CD4-positive, alpha-beta T cell treated with Interleukin-6 at 100 ng/mL for 8 hours (primary cell): ENCODE measurements around the gene PTCHD4.

Experiments
- DNase-seq: peaks from one replicate; pipeline ENCODE4 v3.0.0-alpha.2; 2020; ENCODE audit warnings: mixed read lengths, low spot score

PTCHD4 gene

DNA sequence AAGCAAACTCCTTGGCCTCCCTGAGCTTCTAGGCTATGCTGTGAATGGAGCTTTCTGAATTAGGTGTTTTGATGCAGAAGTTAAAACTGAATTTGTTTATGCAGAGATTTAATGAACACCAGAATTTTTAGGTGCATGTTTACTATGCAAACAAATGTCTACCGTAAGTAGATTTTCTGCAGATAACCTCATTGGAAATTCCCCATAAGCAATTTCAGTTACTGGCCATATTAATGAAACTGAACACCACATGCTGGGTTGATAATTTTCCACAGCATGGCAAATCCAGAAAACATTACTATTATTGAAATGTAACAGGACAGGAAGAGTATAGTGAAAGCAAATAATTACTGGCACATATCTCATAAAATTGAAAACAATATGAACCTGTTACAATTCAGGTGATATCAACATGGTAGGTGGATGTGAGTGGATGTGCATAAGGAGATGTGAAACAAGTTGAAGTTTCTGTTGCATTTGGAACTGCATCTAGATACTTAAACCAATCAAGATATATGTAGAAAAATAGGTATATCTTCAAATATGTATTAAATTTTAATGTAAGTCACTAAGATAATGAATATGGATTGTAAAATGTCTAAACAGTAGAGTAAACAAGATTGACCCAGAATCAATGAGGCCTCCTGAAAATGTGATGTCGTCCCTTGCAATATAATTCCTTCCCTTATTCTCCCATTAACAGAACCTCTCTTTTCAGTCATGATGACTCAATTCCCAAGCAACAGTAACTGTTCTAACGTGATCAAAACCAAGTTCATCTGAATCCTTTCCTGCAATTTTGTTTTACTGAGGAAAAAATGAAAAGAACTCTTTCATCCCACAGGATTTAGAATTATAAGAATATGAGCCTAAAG lies 11.0 kb downstream of the PTCHD4 start:
- DNase-seq, result no peak

DNA sequence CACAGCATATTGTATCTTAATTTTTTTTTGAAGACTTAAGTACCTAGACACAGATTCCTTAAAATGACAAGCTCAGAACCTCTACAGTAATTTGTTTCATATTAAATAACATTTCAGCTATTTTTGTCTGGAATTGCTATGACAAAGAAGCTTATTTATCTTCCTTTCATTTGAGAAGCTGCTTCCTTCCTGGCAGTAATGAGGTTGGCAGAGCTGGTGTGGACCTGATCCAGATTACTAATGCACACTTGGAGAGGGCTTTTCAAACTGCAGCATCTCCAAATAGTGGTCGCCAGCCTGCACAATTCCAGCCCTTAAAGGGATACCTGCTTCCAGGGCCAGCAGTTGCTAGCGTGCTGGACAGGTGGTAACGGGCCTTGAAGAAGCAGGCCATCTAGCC lies 12.1 kb downstream of the PTCHD4 start:
- DNase-seq, result no peak

DNA sequence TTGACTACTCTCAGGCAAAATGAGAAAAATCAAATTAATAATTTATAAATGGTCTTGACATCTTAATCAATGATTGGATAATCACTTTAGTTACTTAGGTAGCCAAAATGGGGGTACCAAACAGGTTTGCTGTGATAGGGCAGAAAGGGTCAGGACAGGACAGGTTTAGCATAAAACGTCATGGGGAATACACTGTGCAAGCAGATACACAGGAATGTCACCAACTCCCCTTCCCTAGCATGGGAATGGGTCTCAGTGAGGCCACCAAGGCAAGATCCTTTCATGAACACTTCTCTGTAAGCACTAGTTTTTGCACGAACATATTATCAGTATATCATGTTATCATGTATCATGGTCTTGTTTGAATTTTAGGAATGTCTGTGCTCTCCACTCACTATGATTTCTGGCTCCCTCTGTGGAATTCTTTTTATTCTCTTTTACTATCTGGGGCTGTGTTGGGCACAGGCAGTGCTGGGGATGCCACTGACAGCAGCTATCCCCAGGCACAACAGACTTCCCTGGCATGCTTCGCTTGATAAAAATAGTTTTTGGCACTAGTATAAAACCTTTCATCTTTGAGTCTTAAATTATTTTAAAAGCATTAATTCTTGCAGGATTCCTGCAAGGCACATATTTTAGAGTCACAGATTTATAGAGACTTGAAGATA lies 18.3 kb downstream of the PTCHD4 start:
- no peak for DNase-seq

DNA sequence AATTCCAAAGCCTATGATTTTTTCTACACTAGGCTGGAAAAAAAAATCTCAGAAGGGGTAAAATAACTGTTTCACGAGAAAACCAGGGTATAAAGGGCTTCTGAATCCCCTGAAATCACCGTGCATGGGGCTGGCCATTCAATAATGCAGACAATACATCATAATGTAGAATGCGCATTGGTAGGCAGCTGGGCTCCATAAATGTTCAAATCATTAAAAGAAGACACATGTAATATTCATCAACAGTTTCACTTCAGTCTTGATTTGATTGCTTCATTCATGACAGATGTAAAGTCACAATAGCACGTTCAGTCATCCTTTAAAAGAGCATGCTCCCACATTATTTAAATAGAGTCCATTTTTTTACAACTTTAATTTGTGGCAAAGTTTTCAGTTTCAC lies 20.5 kb downstream of the PTCHD4 start:
- no peak for DNase-seq

DNA sequence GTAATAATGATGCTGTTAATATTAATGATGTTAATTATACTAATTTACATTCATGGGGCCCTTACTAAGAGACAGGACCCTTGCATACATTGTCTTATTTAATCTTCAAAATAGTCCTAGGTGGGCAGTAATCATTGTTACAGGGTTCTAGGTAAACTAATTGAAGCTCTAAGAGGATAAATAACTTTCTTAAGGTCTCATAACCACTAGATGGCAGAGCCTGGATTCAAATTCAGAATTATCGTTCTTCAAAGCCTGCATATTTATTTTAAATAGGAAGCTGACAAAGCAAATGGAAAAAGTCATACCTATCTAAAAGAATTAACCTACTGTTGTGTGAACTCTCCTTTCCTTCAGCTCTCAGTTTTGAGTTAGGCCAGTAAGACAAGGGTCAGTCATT lies 23.5 kb downstream of the PTCHD4 start:
- no peak for DNase-seq

DNA sequence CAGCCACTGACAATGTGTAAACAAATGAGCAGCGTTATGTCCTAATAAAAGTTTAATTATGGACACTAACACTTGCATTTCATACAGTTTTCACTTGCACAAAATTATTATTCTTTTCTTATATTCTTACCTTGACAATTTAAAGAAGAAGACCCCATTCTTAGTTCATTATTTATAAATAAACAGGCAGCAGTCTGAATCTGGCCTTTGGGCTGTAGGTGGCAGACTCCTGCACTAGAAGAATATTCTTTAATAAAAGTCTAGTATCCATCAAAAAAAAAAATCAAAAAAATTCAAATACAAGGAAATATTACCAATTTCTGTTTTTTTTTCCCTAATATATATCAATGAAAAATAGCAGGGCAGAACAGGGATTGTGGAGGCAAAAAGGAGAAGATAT lies 24.8 kb downstream of the PTCHD4 start:
- no peak for DNase-seq

DNA sequence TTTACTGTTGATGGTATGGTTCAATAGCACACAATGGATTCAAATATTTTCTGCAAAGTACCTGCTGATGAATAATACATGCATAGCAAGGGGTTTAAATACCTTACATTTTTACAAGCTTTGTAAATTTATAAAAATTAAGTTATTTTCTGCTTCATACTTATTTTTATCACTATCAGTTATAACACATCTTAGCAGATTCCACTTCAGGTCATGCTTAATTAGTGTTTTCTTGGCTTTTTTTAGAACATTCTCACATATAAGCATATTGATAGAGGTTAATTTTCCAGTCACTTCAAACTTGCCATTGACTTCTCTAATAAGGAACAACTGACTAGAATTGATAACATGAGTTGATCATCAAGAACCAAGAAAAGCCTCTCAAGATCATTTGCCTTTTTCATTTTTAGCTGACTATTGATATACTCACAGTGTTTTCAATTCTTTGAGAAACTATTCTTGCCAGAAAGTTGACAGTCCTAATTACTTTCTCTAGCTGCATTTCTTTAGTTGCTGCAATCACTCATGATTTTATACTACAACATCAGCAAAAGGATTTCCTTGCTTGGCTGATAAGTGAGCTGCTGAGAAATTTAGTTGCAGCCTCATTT lies 25.8 kb downstream of the PTCHD4 start:
- no peak for DNase-seq

DNA sequence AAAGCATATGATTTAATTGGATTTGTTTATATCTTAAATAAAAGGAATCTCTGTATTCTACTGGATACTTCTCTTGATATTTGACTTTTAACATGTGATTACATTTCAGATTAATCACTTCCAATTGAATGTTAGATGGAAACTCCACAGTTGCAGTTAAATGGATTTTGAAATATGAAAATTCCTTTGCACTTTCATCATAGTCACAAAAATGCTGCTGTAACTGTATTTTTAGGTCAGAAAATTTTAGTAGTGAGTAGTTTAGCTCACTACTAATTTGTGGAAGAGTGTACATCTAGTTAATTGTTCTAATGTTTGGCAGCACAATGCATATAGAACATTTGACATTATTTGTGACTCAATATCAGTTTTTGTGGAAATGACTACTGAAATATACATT lies 26.8 kb downstream of the PTCHD4 start:
- no peak for DNase-seq

DNA sequence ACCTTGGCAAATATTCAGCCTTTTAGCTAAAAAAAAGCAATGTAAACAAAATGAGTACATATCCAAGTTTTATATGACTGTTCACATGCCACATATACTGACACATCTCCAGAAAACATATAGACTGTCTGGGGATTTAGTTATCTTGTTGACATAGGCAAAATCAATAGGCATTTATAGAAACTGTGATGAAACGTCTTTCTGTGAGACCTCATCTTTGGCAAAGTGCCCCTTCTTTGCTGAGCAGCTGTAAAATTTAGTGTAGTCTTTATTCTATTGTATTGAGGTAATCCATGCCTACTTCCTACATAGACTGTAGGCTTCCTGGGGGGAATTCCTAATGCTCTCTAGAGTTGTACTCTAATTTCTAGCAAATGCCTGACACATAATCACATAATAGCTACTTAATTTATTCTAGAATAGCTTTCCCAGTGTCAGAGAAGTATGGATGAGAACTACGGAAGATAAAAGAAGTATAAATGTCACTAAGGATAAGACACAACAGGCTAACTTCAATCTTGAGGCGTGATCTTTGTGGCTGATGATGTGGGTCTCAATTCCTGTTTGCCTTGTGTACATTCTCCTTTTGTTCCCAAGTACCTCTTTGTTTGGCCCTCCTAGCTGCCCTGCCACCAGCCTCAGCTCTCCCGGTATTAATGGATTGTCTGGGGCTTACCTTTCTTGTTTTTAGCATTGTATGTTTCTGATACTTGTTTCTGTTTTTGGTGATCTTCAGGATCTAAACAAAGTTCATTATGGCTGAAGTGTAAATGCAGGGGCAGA lies 30.6 kb downstream of the PTCHD4 start:
- DNase-seq, result no peak

DNA sequence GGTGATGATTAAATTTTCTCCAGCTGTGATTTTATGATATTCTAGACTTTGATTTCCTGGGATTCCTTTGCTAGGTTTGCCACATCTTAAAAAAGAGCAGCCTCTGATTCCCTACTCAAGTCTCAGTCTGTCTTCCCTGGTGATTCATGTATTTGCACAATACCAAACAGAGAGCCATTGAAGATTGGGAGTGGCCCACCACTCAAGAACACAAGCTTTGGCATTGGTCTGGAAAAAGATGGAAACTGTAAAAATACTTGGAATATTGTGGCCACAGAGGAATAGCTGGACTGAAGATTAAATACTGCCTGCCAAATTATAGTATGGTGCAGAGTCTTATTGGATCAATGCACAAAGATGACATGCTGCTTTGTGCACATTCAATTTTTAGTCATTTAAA lies 32.9 kb downstream of the PTCHD4 start:
- no peak for DNase-seq

DNA sequence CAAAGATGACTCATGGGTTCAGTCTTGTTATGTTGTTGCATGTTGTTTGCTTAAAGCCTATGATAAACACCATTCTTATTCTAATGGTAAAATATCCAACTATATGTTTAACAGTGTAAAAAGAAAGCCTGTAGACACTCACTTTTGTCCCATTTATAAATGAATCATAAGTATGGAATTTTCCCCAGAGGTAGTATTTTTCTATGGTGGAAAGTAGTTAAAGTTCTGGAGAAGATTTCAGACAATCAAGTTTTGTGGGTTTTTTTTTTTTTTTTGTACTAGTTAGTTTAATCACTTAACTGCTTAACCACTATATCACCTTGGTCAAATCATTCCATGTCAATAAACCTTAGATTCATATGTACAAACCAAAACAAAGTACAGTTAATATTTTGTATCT lies 35.8 kb downstream of the PTCHD4 start:
- no peak for DNase-seq

DNA sequence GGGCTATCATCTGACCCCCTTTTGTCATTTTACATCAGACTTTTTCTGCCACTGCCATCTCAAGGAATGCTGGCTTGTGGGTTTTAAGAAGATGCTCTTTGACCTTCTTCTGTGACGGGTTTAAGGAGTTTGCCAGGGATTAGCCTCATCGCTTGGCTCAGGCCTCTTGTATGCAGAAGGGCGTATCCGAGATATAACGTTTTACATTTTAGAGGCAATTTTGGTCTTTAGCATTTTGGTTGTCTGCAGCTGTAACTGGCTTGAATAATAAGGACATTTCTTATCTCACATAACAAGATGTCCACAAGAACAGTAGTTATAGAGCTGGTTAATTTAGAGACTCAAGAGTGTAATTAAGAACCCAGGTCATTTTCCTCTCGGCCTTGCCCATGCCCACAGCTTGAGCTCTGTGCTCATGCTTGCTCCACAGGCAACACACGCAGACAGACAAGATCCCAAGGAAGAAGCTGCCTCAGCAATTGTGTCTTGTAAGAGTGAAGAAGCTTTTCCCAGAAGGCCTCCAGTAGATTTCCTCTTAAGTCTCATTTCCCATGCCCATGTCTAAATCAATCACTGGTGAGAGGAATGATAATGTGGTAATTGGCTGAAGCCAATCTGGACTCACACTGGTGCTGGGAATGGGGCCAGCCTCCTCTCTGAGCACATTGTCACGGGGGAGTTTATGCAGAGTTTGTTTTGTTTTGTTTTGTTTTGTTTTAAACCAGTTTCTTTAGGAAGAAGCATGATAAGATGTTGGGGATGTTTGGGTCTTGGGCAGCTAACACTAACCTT lies 36.8 kb downstream of the PTCHD4 start:
- no peak for DNase-seq

DNA sequence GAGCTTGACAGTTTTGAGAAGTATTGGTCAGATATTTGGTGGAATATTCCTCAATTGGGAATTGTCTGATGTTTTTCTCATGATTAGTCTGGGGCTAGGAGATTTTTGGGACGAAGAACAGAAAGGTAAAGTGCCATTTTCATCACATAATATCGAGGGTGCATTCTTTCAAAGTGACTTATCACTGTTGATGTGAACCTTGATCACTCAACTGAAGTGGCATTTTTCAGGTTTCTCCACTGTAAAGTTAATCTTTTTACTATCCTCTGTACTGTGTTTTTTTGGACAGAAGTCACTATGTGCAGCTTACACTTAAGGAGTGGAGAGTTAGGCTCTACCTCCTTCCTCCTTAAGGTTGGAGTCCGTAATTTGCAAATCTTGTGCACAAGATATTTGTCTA lies 39.2 kb downstream of the PTCHD4 start:
- DNase-seq, result no peak

DNA sequence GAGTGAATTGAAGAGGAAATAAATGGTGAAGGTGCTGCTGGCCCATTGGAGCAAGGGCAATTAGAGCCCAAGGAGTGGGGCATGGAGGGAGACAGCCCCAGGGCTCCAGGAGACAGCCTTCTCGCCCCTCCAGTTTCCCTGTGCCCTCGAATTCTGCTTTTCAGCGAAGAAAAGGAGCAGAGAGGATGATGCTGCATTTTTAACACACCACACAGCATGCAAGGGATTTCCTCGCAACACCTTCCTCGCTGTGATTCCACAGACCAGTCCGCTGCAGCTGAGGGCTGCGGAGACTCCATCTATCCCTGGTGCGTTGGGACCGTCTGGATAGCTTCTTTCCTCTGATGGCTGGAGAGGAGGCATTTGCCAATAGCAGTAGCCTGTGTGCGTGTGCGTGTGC lies 41.7 kb downstream of the PTCHD4 start:
- no peak for DNase-seq

DNA sequence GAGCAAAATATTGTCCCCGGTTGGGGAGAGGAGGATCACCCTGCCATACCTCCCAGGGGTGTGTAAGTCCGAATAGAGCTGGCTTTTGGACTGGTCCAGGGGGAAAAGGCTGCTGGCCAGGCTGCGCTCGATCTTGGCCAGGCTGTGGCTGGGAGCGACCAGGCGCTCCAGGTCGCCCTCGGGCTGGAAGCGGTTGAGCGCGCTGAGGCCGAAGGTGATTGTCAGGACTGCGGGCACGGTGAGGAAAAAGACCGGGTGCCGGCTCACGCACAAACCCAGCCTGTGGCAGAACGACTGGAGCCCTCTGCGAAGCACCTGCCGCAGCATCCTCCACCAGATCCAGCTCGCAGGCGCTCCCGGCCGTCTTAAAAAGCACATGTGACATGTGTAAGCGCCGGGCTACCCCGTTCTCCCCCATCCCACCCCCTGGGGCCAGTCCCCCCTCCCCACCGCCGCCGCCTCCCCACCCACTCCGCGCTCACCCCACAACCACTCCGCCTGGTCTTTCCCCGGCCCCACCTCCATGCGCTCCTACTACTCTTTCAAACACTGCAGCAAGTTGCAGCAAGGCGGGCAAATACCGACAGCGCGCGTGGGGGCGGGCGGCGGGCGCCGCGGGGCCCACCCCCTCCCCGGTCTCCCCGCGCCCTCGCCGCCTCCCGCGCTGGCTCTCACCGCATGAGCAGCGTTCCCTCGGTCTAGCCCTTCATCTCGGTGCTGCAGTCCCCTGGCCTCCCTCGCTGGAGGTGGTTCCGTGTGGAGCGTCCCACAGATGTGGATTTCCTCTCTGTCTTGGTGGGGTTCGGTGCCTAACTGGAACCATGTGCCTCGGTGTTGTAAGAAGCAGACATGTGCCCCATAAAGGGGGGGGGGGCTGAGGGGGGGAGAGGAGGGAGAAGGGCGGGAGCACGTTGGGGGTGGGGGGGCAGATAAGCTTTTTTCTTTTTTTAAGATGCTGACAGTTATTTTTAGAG lies 42.4 kb downstream of the PTCHD4 start:
- DNase-seq, result no peak

DNA sequence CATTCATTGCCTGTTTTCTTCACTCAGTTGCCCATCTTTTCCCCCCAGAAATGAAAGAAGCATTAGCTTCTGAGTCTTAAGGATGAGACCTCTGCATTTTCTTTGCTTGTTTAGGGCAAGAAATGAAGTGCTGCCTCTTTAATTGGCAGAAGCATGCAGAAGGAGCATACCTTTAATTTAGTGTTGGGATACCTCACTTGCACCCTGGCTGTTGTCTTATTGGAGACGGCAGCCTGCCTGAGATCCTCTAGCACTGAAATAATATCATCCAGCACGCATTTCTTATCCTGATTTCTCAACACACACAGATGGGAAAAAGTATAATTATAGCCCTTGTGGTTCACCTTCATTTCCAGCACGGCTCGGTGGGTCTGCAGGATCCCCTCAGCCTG lies 43.1 kb downstream of the PTCHD4 start:
- no peak for DNase-seq

DNA sequence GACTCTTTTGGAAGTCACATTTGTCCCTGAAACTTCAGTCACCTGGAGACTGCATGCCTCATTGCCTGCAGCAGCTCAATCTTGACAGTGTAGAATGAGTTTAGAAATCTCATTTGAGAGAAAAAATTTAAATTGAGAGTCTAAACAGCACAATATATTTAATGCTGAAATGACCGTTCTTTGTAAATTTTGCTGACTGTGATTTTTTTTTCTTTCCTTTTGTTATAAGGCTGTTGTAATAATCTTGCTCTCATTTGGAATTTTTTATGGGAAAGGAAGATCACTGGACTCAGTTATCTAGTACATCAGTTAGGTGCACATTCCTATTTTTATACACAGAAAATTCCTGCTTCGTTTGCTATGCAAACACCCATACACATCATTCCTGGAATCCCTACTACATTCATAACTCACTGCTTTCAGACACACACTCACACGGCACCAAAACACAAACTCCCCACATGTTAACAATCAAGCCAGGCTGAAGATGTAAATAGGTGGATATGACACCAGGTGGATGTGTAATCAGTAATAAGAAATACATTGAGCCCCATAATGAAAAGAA lies 43.8 kb downstream of the PTCHD4 start:
- no peak for DNase-seq

DNA sequence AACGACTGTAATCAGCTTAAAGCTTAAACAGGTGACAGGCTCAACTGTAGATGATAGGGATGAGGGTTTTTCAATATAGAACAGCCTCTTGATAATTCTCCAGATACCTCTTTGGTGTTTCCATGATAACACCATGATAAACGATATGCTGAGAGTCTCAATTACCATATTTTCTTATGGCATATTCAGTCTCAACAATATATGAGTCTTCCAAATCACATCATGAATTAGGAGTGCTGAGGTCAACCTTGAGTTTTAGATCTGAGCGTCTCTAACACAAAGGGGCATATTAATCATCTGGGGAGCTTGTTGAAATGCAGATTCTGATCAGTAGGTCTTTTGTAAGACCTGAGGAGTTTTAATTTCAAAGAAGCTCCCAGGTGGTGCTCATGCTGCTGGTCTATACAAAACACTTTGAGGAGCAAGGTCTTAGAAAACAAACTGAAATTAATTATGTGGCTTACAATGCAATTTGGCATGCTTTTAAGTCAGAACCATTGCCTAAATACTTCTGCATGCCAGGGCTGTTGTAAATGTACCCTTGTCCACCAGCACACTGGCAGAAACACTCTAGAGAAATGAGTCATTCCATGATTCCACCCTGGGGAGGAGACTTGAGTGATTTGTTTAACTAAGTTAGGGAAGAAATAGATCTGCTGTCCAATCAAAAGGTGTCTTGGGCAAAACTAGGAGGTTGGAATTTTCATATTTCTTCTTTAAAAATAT lies 49.6 kb downstream of the PTCHD4 start:
- no peak for DNase-seq
